Inflammatory macrophage treated with lipopolysaccharide for 4 hours (primary cell): ENCODE data around the gene RNF4.
"Not testable (repeated sequence)": the region's sequence is repeated elsewhere in the genome, so short reads cannot be mapped to it uniquely, and the experiment has no call there.

Source experiments
- DNase-seq: peaks from one replicate; pipeline ENCODE4 v3.0.0-alpha.2; 2020

RNF4 gene, protein sequence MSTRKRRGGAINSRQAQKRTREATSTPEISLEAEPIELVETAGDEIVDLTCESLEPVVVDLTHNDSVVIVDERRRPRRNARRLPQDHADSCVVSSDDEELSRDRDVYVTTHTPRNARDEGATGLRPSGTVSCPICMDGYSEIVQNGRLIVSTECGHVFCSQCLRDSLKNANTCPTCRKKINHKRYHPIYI

DNA sequence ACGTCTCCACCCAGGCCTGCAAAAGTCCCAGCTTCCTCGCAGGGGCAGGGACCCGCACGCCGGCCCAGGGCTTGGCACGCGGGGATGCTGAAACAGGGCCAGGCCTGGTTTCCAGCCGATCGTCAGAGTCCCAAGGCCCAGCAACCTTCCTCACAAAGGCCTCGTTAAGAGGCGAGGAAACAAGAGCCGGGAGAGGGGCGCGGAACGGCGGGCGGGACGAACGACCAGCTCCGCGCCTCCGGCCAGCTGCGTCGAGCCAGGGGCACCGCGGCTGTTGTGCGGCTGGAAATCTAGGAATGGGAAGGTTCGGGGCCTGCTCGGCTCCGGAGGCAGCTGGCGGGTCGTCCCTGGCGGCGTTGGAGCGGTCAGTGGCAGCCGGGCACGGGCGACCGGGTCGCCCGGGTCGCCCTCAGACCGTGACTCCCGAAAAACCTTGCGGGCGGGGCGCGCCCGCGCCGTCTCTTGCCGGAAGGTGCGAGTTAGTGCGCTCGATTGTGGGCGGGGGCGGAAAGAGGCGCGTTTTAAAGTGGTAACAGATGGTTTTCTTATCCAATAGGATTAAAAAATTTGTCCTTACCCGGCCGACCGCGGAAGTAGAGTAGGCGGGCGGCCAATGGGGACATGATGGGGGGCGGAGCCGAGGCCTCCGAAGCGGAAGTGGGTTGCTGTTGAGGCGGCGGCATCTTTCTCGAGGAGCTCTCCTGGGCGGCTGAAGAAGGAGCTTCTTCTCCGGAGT lies at the start of gene RNF4:
TSS of gene RNF4 (plus strand) at position 651 of the 736 bp plus-strand sequence. CDS start 21,388 bp downstream, outside the sequence.
- peak; percentile 99 for DNase-seq

DNA sequence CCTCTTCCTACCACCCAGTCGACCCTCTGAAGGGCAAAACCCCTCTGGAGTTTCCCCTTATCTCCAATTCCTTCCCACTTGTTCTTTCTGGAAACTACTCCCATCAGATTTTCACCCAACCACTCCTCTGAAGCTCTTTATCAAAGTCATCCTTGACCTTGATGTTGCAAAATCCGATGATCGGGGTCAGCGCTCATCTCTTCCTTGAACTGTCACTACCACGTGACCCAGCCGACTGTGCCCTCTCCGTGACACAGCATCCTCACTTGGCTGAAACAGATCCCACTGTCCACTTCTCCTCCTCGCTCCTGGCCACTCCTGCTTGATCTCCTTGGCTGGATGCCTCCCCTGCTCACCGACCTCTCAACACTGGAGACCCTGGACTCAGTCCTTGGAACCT lies 49.1 kb upstream of the RNF4 start:
- DNase-seq = peak; percentile 74

GRCh38 chr4:2421928-2422327 lies 47.0 kb upstream of the RNF4 start:
- DNase-seq = no peak

- no peak for DNase-seq
Measured at GRCh38 chr4:2423066-2423465, 45.8 kb upstream of the RNF4 start.

DNA sequence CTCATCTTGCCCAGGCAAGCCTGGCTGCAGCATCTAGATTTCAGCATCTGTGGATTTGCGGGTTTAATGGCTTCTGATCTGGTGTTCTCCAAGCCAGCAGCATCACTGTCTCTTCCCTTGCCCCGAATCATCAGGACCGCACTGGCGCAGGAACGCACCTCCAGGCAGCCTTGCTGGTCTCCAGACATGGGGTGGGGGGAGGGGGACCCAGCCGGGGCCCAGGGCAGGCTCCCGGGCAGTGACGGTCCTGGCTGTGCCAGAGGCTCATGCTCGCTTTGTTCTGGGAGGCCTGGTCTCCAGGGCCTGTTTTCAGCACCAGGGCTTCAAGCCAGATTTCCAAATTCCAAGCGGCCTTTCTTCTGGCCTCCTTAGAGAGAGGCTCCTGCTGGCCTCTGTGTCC lies 45.2 kb upstream of the RNF4 start:
- no peak for DNase-seq

GRCh38 chr4:2424581-2424980 lies 44.3 kb upstream of the RNF4 start:
- no peak for DNase-seq

GRCh38 chr4:2425386-2426068 lies 43.4 kb upstream of the RNF4 start:
- DNase-seq = no peak

DNA sequence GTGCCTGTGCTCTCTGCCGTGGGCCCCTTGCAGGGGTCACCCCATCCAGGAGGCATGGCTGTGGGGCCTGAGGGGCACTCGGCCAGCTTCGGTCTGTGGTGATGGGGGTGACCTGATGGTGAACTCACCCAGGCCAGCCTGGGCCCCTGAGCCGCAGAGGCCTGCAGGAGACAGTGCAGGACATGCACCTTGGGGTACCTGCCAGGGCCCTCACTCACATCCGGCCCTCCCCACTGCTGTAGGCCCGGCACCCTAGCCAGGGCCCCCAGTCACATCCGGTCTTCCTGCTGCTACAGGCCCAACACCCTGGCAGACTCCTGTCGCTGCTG lies 42.9 kb upstream of the RNF4 start:
- no peak for DNase-seq

- no peak for DNase-seq
Measured at GRCh38 chr4:2426711-2427275, 42.1 kb upstream of the RNF4 start.

DNA sequence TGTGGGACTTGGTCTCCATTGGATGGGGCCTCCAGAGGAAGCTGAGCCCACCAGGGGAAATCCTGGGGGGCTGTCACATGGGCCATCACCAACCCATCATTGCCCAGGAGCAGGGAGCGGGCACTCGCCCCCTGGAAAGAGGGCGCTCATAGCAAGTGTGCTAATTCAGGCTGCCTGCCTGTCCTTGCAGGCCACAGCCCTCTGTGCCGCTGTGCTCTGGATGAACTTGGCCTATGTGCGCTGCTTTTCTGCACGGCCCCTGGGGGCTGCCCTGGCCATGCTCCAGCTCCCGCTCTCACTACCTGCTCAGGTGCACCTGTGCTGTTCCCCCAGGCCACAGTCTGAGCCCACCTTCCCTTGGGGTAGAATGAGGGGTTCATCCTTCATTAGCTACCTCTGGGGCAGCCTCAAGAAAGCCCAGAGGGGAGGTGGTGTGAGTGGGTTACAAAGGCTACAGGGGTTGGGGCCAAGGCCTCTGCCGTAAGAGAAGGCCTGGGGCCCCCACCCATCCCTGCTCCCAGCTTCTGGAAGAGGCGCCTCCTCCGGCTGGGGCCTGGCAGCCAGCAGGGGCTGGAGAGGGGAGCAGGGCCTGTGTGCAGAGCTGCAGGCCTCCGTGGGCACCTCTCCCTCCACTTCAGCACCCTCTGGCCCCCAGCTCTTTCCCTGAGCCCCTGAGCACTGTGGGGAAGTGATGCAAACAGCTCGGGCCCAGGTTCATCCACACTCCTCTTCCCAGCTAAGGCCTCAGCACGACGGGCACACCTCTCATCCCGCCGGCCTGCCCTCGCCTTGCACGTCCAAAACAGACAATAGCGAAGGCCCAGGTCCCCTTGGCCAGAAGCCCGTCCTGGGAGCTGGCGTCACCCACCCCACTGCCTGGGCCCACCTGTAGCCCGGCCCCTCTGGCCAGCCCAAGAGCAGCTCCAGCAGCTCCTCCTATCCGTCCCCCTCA lies 41.2 kb upstream of the RNF4 start:
- DNase-seq = no peak

- peak; percentile 10 for DNase-seq
Measured at GRCh38 chr4:2428496-2429213, 40.3 kb upstream of the RNF4 start.

GRCh38 chr4:2429945-2430757 lies 38.8 kb upstream of the RNF4 start:
- DNase-seq = not testable (repeated sequence)

- no peak for DNase-seq
Measured at GRCh38 chr4:2432004-2432403, 36.9 kb upstream of the RNF4 start.

DNA sequence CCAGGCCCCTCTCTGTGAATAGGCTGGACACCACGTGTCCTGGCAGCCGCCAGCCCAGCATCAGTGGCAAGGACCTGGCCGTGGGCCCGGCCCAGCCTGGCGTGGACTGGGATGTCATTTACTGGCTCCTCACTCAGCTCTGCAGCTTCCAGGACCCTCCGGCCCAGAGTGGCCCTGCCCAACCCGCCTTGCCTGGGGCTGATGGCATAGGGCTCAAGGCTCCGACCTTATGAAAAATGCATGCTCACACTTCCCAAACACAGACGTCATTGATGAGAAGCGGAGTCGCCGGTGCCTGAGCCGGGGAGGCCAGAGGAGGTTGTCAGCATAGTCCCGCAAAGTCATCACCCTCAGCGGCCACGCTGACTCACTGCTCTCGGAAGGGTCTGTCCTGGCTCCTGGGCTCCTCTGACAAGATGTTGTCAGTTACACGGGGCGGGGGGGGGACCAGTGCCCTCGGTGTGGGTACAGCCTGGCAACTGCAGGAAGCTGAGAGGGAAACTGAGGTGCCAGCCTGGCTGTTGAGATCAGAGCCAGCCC lies 35.8 kb upstream of the RNF4 start:
- no peak for DNase-seq

GRCh38 chr4:2433609-2434350 lies 35.1 kb upstream of the RNF4 start:
- no peak for DNase-seq

GRCh38 chr4:2434420-2434819 lies 34.5 kb upstream of the RNF4 start:
- DNase-seq = no peak

- DNase-seq = no peak
Measured at GRCh38 chr4:2436301-2436700, 32.6 kb upstream of the RNF4 start.

DNA sequence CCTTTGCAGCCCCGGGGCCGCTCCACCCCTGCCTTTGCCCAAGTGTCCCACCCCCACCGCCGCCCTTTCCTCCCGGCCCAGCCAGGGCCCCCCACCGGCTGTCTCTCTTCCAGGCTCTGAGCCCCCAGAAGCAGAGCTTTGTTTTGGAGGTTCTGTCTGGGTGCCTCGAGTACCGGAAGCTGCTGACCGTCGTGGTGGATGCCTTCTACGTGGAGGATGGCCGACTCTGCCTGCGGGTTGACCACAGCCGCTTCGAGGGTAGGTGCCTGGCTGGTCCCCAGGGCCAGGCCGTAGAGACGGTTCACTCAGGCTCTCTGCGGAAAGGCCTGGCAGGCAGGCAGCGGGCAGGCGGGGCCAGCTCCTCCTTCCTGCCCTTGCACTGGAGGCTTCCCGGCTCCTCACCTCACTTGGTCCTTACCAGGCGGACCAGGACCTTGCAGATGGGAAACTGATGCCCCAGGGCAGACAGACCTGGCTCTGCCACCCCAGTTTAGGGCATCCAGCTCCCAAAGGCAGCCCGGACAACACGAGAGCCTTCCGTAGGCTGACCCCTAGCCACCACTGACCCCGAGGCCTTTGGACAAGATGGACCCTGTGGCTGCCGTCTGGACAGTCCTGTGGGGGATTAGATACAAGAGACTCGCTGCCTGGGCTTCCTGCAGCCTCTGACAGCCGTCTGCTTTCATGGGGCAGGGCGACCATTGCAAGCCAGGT lies 32.0 kb upstream of the RNF4 start:
- no peak for DNase-seq

- no peak for DNase-seq
Measured at GRCh38 chr4:2437475-2438215, 31.3 kb upstream of the RNF4 start.
